ACC112 (cell line): ENCODE data around the gene ZBTB47.

Experiments used
- H2AFZ ChIP-seq: fragments of 200-600 bp; sonication (generic); one replicate; pipeline ENCODE4 v1.6.0; 2017; ENCODE audit warnings: antibody characterized with exemption, low read length; ENCODE audit not compliant: unreplicated experiment
- H3K27ac ChIP-seq: fragments of 200-600 bp; sonication (generic); 2 replicates; pipeline ENCODE4 v1.5.1; 2014; ENCODE audit warnings: low read depth, mild to moderate bottlenecking, antibody characterized with exemption, low read length, moderate library complexity
- H3K27me3 ChIP-seq: fragments of 200-600 bp; sonication (generic); 2 replicates; pipeline ENCODE4 v1.6.1; 2014; ENCODE audit warnings: mild to moderate bottlenecking, antibody characterized with exemption, low read length, moderate library complexity, mixed read lengths; ENCODE audit not compliant: insufficient read depth
- H3K36me3 ChIP-seq: fragments of 200-600 bp; sonication (generic); 2 replicates; pipeline ENCODE4 v1.6.1; 2016; ENCODE audit warnings: mild to moderate bottlenecking, antibody characterized with exemption, low read length, moderate library complexity, mixed read lengths; ENCODE audit not compliant: insufficient read depth
- H3K4me1 ChIP-seq: fragments of 200-600 bp; sonication (generic); one replicate; pipeline ENCODE4 v1.6.1; 2016; ENCODE audit warnings: low read length, mixed read lengths; ENCODE audit not compliant: insufficient read depth, unreplicated experiment, control insufficient read depth
- H3K4me3 ChIP-seq: fragments of 200-600 bp; sonication (generic); 2 replicates; pipeline ENCODE4 v1.5.1; 2014; ENCODE audit warnings: mild to moderate bottlenecking, low read depth, low read length
- H3K79me2 ChIP-seq: fragments of 200-600 bp; sonication (generic); one replicate; pipeline ENCODE4 v1.6.0; 2016; ENCODE audit warnings: low read length; ENCODE audit not compliant: control insufficient read depth, unreplicated experiment, insufficient read depth

ZBTB47 gene

GRCh38 chr3:42714171-42714852 is 60.8 kb downstream of the ZBTB47 start:
- Histone ChIP-seq H3K79me2 (no peaks in the 10 kb centered on the region), H2AFZ (no peak overlapping the region), H3K27me3 (peaks cover 33% of the 10 kb centered on the region), H3K4me1 (no peaks in the 10 kb centered on the region), H3K27ac (no peak overlapping the region), H3K36me3 (no peaks in the 10 kb centered on the region), H3K4me3 (no peak overlapping the region)
